GM18951 (cell line): ENCODE results near the gene ZNF581.
A peak's percentile ranks its signal among the peaks of the same experiment; 100 is the strongest.

ENCODE experiments used
- POLR2A ChIP-seq: IDR thresholded peaks from 4 replicates; pipeline ENCODE4 v1.6.1; 2011; ENCODE audit warnings: mild to moderate bottlenecking; ENCODE audit not compliant: insufficient read length, insufficient read depth; ENCODE audit errors: extremely low read depth
- in situ Hi-C: fragments of 300-500 bp; cut with MboI; formaldehyde crosslinking; loops from one replicate; pipeline ENCODE4 v1.12.0; 2022; ENCODE audit warnings: low sequenced_read_pairs, mixed read lengths, inconsistent platforms; ENCODE audit not compliant: unreplicated experiment

Gene ZNF581

DNA sequence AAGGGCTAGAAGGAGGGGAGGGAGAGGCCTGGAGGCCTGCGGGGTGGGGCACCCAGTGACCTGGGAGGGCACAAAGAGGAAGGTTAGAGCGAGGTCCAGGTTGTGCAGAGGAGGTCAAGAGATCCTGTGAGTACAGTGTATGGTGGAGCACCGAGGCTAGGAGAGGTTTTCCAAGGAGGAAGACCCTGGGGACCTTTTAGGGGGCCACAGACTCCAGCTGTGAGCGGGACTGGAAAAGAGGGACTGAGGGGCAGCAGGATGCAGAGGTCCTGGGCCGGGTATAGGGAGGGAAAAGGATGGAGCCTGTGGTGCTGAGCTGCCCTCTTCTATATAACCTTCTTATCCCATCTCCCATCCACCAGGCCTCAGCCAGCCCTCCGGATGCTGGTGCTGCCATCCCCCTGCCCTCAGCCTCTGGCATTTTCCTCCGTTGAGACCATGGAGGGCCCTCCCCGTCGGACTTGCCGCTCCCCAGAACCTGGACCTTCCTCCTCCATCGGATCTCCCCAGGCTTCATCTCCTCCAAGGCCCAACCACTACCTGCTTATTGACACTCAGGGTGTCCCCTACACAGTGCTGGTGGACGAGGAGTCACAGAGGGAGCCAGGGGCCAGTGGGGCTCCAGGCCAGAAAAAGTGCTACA is 863 bp downstream of the ZNF581 start:
- TF ChIP-seq POLR2A, result no peak
- in situ Hi-C loops, result no loop called here

DNA sequence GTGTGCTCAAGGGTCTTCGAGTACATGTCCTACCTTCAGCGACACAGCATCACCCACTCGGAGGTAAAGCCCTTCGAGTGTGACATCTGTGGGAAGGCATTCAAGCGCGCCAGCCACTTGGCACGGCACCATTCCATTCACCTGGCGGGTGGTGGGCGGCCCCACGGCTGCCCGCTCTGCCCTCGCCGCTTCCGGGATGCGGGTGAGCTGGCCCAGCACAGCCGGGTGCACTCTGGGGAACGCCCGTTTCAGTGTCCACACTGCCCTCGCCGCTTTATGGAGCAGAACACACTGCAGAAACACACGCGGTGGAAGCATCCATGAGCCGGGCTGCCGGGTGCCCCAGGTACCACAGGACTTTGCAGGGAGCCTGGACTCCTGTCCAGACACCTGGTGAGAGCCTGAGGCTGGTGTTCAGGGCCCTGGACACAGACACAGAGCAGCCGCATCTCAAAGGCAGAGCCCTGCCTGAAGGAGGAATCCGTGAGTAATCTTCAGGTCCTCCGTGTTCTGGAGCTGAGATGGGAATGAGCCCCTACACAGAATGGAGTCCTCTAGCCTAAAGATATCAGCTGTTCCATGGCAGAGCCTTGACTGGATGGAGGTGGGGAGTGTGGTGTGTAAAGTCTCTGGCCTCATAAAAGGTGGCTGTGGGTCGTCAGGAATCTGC is 1.5 kb downstream of the ZNF581 start:
- in situ Hi-C loops, result no loop called here
- TF ChIP-seq POLR2A, result no peak

DNA sequence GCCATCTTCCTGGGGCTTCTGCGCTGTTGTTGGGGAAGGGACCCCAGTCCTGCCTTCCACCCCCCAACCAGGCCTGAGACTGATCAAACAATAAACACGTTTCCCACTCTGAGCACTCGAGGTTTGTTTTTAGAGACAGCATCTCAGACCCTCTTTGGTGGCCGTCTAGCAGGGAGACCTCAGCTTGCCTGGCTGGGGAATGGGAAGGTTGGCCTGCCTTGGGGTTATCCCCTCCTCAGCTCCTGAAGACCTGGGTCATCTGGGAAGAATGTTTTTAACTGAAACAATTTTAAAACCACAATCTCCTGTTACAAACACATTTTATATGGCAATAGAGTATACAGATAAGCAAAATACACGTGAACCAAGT is 2.0 kb downstream of the ZNF581 start:
- TF ChIP-seq POLR2A, result no peak

DNA sequence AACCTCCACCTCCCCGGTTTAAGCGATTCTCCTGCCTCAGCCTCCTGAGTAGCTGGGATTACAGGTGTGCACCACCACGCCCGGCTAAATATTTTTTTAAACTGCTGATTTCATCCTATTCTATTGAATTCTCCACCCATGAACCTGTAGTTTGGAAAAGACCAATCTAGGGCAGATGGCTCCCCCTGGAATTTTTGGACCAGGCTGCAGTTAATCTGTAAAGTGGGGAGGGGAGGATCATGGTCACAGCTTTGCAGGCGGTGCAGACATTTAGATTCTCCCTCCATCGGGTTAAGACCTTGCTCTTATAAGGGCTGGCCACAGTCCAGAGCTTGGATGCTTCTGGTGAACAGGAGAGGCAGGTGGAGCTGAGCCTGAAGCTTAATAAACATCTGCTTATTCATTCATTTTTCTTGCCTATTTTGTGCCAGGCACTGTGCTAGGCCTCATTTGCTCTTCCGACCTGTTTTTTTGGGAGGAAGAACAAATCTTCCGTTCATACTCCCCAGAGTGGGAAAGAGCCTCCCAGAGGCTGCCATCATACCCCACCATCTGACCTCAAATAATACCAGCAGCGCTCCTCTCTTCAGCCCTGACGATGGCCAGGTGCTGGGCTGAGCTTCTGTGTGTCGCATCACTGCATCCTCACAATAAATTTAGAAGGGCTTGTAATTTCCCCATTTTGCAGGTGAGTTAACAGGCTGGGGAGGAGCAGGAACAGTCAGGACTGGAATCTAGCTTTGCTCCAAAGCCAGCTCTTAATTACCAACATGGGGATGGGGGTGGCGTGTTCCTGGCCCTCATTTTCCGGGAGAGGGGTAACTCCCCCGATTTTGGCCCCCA is 3.7 kb downstream of the ZNF581 start:
- in situ Hi-C loops, result no loop called here
- TF ChIP-seq POLR2A, result no peak

More for the DNA sequence above, 2.0 kb downstream of the ZNF581 start:
- in situ Hi-C loops, result no loop called here

DNA sequence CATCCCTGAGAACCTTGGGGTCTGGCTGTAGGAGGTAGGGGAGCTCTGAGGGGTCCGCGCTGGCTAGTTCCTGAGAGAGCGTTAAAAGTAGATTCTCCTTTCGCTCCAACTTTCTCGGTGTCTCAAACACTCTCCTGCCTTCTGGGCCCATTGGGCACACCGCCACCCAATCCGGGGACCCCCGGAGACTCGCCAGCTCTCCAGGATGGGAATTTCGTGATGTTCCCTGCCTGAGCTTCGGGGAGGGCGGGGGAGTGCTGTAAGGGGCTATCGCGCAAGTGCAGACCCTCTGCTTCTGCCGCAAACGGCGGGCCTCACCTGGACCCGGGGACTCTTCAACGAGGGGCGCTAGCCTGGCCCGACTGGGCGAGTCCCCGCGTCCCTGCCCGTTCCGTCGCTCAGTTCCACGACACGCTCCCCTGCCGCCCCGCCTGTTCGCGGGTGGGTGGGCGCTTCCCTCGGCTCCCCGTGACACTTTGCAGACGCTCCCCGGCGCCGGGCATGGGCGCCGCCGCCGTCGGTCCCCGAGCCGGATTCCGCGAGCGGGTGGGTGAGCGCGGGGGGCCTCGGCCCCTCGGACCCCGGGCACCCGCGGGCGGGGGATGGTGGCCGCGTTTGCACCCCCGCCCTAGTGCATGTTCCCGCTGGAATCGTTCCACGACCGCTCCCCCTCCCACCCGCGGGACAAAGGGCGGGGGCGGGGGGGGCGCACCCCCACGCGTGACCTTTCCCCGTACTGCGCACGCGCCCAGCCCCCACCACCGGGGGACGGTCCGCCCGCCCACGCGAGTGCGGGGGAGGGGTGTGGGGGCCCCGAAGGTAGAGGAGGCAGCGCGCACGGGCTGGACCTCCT is 4.5 kb downstream of the ZNF581 start, which contains the start of gene CCDC106:
Gene CCDC106 (plus strand): TSS at position 481 of the 853 bp plus-strand sequence. CDS start 835 bp downstream, outside the sequence.
- TF ChIP-seq POLR2A, result peak; percentile 55
- in situ Hi-C loops, result no loop called here

DNA sequence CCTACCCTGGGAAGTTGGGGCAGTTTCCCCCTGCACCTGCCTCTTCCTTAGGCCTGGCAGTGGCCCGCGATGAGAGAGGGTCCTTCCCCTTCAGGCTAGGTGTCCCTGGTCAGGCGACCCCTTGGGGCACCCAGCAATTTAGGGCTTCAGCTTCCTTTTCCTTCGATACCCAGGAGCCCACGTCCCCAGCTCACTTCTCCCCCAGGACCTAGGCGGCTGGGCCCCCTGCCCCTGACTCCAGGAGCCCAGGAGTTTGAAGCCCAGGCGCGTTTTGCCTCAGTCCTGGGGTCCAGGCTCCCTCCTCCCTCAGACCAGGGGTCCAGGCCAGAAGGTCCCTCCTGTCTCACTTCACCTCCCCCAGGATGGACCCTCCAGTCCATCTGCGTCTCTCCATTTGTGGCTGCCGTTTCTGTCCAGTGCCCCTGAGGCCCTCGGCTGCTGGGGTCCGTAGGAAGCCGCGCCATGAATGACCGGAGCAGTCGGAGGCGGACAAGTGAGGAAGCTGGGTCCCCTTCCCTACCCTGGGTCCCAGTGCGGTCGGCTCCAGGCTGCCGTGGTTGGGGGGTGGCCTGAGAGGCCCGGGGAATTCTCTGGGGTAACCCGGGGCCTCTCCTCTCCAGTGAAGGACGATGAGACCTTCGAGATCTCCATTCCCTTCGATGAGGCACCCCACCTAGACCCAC is 5.3 kb downstream of the ZNF581 start:
- TF ChIP-seq POLR2A, result no peak
- in situ Hi-C loops, result no loop called here

DNA sequence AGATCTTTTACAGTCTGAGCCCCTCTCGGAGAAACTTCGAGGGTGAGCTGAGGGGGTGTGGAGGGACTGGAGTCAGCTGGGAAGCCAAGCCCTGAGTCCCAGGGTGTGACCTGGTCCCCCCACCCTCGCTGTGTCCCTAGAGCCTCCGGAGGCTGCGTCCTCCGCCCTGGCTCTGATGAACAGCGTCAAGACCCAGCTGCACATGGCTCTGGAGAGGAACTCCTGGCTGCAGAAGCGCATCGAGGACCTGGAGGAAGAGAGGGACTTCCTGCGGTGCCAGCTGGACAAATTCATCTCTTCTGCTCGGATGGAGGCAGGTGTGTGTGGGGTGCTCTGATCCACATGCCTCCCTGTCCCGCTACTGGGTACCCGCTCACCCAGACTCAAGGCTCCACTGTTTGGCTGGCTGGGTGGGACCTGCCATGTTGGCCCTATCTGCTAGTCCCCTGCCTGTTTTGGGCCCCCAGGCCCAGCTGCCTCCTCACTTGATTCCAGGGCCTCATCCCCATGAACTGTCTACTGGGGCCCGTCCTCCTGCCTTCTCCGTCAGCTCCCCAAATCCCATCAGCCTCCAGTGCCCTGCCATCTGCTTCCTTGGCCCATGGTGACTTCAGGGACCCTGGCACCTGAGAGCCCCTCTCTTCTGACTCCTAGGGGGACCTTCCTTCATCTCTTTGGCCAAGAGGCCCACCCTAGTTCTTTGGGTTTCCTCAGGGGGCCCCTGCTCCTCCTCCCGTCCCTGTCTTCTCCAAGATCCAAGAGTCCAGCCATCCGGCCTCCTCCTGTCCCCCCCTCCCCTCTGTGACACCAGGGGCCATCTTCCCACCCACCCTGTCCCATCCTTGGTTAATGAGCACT is 6.0 kb downstream of the ZNF581 start:
- TF ChIP-seq POLR2A, result no peak
- in situ Hi-C loops, result no loop called here

DNA sequence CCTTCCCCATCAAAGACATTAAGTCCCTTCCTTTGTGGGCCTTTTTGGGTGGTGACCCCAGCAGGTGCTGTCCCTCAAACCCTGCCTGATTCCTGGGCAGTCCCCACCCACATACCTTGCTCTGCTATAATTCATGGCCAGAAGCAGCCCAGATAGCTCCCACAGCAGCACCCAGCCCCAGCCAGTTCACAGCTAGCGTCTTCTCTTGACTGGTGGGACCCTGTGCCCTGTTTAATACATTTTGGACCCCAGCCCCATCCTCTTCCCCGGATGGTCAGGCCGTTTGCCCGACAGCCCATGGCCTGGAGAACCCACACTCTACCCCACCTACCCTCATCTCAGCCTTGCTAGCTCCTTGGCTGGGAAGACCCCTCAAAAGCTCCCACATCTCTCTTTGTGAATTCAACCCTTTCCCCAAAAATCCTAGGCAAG is 6.7 kb downstream of the ZNF581 start:
- no peak for TF ChIP-seq POLR2A
- in situ Hi-C loops, result no loop called here

DNA sequence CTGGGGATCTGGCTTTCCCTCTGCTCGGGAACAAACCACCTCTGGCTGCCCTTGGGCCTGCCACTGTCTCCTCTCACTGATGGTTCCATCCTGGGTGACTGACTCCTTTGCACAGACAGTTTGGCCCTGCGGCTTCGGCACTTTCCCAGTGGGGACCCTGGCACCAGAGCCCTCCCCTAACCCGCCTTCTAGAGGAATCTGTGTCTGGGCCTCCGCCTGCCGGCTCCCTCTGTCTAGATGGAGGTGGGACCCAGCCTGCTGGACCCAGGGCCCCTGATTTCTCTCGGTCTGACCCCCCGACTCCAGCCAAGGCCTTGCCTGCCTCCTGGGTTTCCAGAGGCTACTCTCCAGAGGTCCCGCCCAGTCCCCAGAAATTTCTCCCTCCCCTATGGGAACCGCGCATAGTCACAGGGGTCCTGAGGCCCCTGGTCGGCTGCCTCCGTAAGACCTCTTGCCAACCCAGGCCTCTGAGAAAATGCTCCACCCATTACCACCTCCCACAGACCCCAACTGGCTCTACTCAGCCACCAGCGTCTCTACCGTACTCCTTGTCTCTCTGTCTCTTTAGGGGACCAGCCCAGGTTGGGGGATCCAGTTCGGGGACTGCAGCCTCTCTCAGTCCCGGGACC is 7.3 kb downstream of the ZNF581 start:
- in situ Hi-C loops, result no loop called here
- TF ChIP-seq POLR2A, result no peak

DNA sequence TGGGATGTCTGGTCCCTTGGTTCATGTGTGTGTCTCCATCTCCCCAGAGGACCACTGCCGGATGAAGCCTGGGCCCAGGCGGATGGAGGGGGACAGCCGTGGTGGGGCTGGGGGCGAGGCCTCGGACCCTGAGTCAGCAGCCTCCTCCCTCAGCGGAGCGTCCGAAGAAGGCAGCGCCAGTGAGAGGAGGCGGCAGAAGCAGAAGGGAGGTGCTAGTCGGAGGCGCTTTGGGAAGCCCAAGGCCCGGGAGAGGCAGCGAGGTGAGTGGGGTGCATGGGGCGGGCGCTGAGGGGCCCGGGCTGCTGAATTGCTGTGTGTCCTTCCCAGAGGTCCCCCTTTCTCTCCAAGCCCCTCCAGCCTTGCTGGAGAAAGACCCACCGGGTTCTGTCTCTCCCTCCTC is 7.8 kb downstream of the ZNF581 start:
- in situ Hi-C loops, result no loop called here
- no peak for TF ChIP-seq POLR2A
